SK-N-SH (cell line): Measurements from ENCODE around the gene UGT1A7. TPM values are rescaled to one million over a fixed set of nuclear protein-coding genes. Genes with fewer than 3 reads are reported as not detected.

Source experiments
- CTCF ChIA-PET: fragments of 300-600, 350-600 bp; formaldehyde crosslinking; extraction: SDS; loops from one replicate; lab custom pipeline; 2021; lab: Yijun Ruan, JAX
- POLR2A ChIA-PET: fragments of 350-600 bp; sonication (Branson Sonifier 250); formaldehyde crosslinking; extraction: SDS; loops from one replicate; lab custom pipeline; 2020; ENCODE audit warnings: antibody characterized with exemption, inconsistent platforms; lab: Yijun Ruan, JAX
- DNase-seq: peaks from one replicate; pipeline ENCODE4 v3.0.0; 2012
- H2AFZ ChIP-seq: fragments of 200-600 bp; sonication (generic); 2 replicates; pipeline ENCODE4 v1.8.1; 2016; ENCODE audit warnings: antibody characterized with exemption, mild to moderate bottlenecking, low read depth
- H3F3A ChIP-seq: fragments of 200-600 bp; sonication (generic); replicated peaks from 2 replicates; pipeline ENCODE3; 2016; ENCODE audit warnings: antibody characterized with exemption, mild to moderate bottlenecking; ENCODE audit not compliant: insufficient read depth
- H3K27ac ChIP-seq, 2 experiments: fragments of 200-500 bp in 1 of 2; fragments of 200-600 bp in 1 of 2; sonication (Bioruptor generic) in 1 of 2; sonication (generic), shearing (Covaris generic) in 1 of 2; 2 replicates each; pipeline versions ENCODE4 v1.5.1 to v1.6.1; 2014 to 2016; ENCODE audit warnings: low read depth in 2 of 2, inconsistent platforms in 1 of 2, low read length in 1 of 2, mild to moderate bottlenecking in 1 of 2, mixed read lengths in 1 of 2
- H3K27me3 ChIP-seq: fragments of 200-600 bp; sonication (generic), shearing (Covaris generic); 2 replicates; pipeline ENCODE4 v1.6.1; 2016; ENCODE audit warnings: mixed run types; ENCODE audit not compliant: insufficient read depth
- H3K36me3 ChIP-seq, 2 experiments: fragments of 200-500 bp in 1 of 2; fragments of 200-600 bp in 1 of 2; sonication (Bioruptor generic) in 1 of 2; sonication (generic) in 1 of 2; replicated peaks in 1 of 2; 2 replicates each; pipeline versions ENCODE3 to v1.5.1; 2014 to 2016; ENCODE audit warnings: low read length in 1 of 2, mild to moderate bottlenecking in 1 of 2; ENCODE audit not compliant: insufficient read depth in 2 of 2, control insufficient read depth in 1 of 2
- H3K4me1 ChIP-seq, 2 experiments: fragments of 200-500 bp in 1 of 2; fragments of 200-600 bp in 1 of 2; sonication (Bioruptor generic) in 1 of 2; sonication (generic), shearing (Covaris generic) in 1 of 2; 2 replicates each; pipeline versions ENCODE4 v1.5.1 to v1.6.1; 2014 to 2016; ENCODE audit warnings: low read depth in 1 of 2, low read length in 1 of 2, mixed run types in 1 of 2; ENCODE audit not compliant: insufficient read depth in 2 of 2, control insufficient read depth in 1 of 2
- H3K4me2 ChIP-seq: fragments of 200-600 bp; sonication (generic), shearing (Covaris generic); 2 replicates; pipeline ENCODE4 v1.6.1; 2017; ENCODE audit warnings: mixed run types
- H3K4me3 ChIP-seq, 2 experiments: fragments of 200-500 bp in 1 of 2; fragments of 200-600 bp in 1 of 2; sonication (Bioruptor generic) in 1 of 2; sonication (generic), shearing (Covaris generic) in 1 of 2; 2 replicates each; pipeline versions ENCODE4 v1.5.1 to v1.8.1; 2014 to 2016; ENCODE audit warnings: low read depth in 2 of 2, inconsistent platforms in 1 of 2, low read length in 1 of 2, mild to moderate bottlenecking in 1 of 2, mixed read lengths in 1 of 2, moderate library complexity in 1 of 2
- H3K79me2 ChIP-seq: fragments of 200-600 bp; sonication (generic); 2 replicates; pipeline ENCODE4 v1.8.1; 2017; ENCODE audit warnings: mild to moderate bottlenecking; ENCODE audit not compliant: insufficient read depth
- H3K9ac ChIP-seq: fragments of 200-600 bp; sonication (generic); 2 replicates; pipeline ENCODE4 v1.6.1; 2017; ENCODE audit warnings: mixed run types
- H3K9me2 ChIP-seq: fragments of 200-600 bp; sonication (generic); 2 replicates; pipeline ENCODE4 v1.6.1; 2017; ENCODE audit warnings: mixed run types
- H3K9me3 ChIP-seq: fragments of 200-600 bp; sonication (generic); 2 replicates; pipeline ENCODE4 v1.6.1; 2017; ENCODE audit warnings: mixed run types, mild to moderate bottlenecking, moderate library complexity
- H4K20me1 ChIP-seq: fragments of 200-600 bp; sonication (generic); 2 replicates; pipeline ENCODE4 v1.6.1; 2017; ENCODE audit warnings: mild to moderate bottlenecking, mixed run types; ENCODE audit not compliant: insufficient read depth
- ELF1 ChIP-seq: IDR thresholded peaks from 2 replicates; pipeline ENCODE4 v1.4.0; 2012
- EP300 ChIP-seq, 2 experiments: IDR thresholded peaks; 2 replicates each; pipeline versions ENCODE4 v1.4.0 to v1.6.1; 2012; ENCODE audit warnings: borderline replicate concordance in 1 of 2, low read depth in 1 of 2, low read length in 1 of 2
- FOSL2 ChIP-seq: IDR thresholded peaks from 2 replicates; pipeline ENCODE4 v1.4.0; 2012; ENCODE audit warnings: low read depth, mild to moderate bottlenecking, moderate library complexity, borderline replicate concordance
- GABPA ChIP-seq: IDR thresholded peaks from 2 replicates; pipeline ENCODE4 v1.4.0; 2012; ENCODE audit warnings: low read depth, mild to moderate bottlenecking
- GATA2 ChIP-seq: sonication (generic); formaldehyde crosslinking; IDR thresholded peaks from 2 replicates; pipeline ENCODE4 v1.5.0; 2020; ENCODE audit warnings: mild to moderate bottlenecking, missing genetic modification reagents
- MAX ChIP-seq: IDR thresholded peaks from 2 replicates; pipeline ENCODE4 v1.4.0; 2012; ENCODE audit warnings: low read depth
- MEF2A ChIP-seq: IDR thresholded peaks from 2 replicates; pipeline ENCODE4 v1.4.0; 2012; ENCODE audit warnings: low read depth, borderline replicate concordance
- NFIC ChIP-seq: IDR thresholded peaks from 2 replicates; pipeline ENCODE4 v1.4.0; 2012; ENCODE audit warnings: borderline replicate concordance
- PBX3 ChIP-seq: IDR thresholded peaks from 2 replicates; pipeline ENCODE4; 2012
- RAD21 ChIP-seq: IDR thresholded peaks from 2 replicates; pipeline ENCODE4 v1.6.1; 2012; ENCODE audit warnings: mild to moderate bottlenecking, low read length
- RCOR1 ChIP-seq: fragments of 150-350 bp; IDR thresholded peaks from 2 replicates; pipeline ENCODE4 v1.6.1; 2017; ENCODE audit warnings: antibody characterized with exemption, low read length
- RFX5 ChIP-seq: IDR thresholded peaks from 2 replicates; pipeline ENCODE4 v1.6.1; 2012; ENCODE audit warnings: mild to moderate bottlenecking, improper control_type of control experiment, low read length
- SIN3A ChIP-seq: IDR thresholded peaks from 2 replicates; pipeline ENCODE4 v1.6.1; 2012; ENCODE audit warnings: low read depth, mild to moderate bottlenecking, low read length, moderate library complexity, borderline replicate concordance
- TAF1 ChIP-seq: IDR thresholded peaks from 2 replicates; pipeline ENCODE4 v1.6.1; 2012; ENCODE audit warnings: low read depth, mild to moderate bottlenecking, low read length, moderate library complexity, borderline replicate concordance
- TEAD4 ChIP-seq: IDR thresholded peaks from 2 replicates; pipeline ENCODE4 v1.4.0; 2012; ENCODE audit warnings: mild to moderate bottlenecking, borderline replicate concordance; ENCODE audit not compliant: insufficient read depth
- YY1 ChIP-seq: IDR thresholded peaks from 2 replicates; pipeline ENCODE4 v1.4.0; 2012; ENCODE audit warnings: low read depth, mild to moderate bottlenecking
- WGBS: methylation state at CpG from one replicate; pipeline ENCODE4 v1.1.6; 2017; ENCODE audit warnings: low lambda C conversion rate; 5-methylcytosine and 5-hydroxymethylcytosine counted together
- polyA plus RNA-seq, 3 experiments: library from polyadenylated mRNA; depleted of rRNA; stranded (reverse); fragments of >200 nt; gene quantifications; 2 replicates each; pipeline ENCODE4 v1.2.3, GENCODE V29; 2012
- TF ChIP-seq, protein P1 (sequence below): fragments of 150-350 bp; IDR thresholded peaks from 2 replicates; pipeline ENCODE4 v1.6.1; 2016; ENCODE audit warnings: mild to moderate bottlenecking, low read depth, low read length
- TF ChIP-seq, protein P2 (sequence below): fragments of 200-600 bp; sonication (generic); IDR thresholded peaks from 2 replicates; pipeline ENCODE4 v1.6.1; 2017; ENCODE audit warnings: antibody characterized with exemption, mild to moderate bottlenecking, moderate library complexity

Gene UGT1A7
- polyA plus RNA-seq, 1 of the 3 experiments (the other 2 are of a cell fraction) = not detected

GRCh38 chr2:233746475-233747282 is 65.0 kb downstream of the UGT1A7 start:
- CTCF ChIA-PET = interaction anchor here (1.9 kb wide), 1 partner anchor 35 kb away, joined by 6 read pairs; no protein-coding TSS in a partner anchor
- no peaks in the 10 kb centered on the region for H3K4me1 ChIP-seq
- no peak overlapping the region for H3K27ac ChIP-seq
- H3K27me3 ChIP-seq = no peaks in the 10 kb centered on the region; the same call in 1 of the 2 replicates
- no peaks in the 10 kb centered on the region for H4K20me1 ChIP-seq
- no peak overlapping the region for H3K4me3 ChIP-seq
- no peaks in the 10 kb centered on the region for H3K9me2 ChIP-seq
- WGBS = 53% methylated on average over 10 of the region's 10 CpGs
- DNase-seq = no peak
- no peaks in the 10 kb centered on the region for H3K36me3 ChIP-seq
- no peak for TF ChIP-seq RCOR1
- no peak for TF ChIP-seq GATA2 (CRISPR knock-in tag)
- TF ChIP-seq TEAD4 = no peak
- no peak for TF ChIP-seq EP300 (IDR thresholded peaks at IDR 0.05; ENCODE audit: borderline replicate concordance in 1 of 2, low read depth in 1 of 2, low read length in 1 of 2)
- TF ChIP-seq, protein P1, sequence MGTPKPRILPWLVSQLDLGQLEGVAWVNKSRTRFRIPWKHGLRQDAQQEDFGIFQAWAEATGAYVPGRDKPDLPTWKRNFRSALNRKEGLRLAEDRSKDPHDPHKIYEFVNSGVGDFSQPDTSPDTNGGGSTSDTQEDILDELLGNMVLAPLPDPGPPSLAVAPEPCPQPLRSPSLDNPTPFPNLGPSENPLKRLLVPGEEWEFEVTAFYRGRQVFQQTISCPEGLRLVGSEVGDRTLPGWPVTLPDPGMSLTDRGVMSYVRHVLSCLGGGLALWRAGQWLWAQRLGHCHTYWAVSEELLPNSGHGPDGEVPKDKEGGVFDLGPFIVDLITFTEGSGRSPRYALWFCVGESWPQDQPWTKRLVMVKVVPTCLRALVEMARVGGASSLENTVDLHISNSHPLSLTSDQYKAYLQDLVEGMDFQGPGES = no peak
- TF ChIP-seq, protein P2, sequence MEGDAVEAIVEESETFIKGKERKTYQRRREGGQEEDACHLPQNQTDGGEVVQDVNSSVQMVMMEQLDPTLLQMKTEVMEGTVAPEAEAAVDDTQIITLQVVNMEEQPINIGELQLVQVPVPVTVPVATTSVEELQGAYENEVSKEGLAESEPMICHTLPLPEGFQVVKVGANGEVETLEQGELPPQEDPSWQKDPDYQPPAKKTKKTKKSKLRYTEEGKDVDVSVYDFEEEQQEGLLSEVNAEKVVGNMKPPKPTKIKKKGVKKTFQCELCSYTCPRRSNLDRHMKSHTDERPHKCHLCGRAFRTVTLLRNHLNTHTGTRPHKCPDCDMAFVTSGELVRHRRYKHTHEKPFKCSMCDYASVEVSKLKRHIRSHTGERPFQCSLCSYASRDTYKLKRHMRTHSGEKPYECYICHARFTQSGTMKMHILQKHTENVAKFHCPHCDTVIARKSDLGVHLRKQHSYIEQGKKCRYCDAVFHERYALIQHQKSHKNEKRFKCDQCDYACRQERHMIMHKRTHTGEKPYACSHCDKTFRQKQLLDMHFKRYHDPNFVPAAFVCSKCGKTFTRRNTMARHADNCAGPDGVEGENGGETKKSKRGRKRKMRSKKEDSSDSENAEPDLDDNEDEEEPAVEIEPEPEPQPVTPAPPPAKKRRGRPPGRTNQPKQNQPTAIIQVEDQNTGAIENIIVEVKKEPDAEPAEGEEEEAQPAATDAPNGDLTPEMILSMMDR = no peak
- no peak for TF ChIP-seq PBX3
- no peak for TF ChIP-seq MAX
- TF ChIP-seq, all 33 proteins: peak for 0
- Histone ChIP-seq H3K9ac (no peak overlapping the region), H3K79me2 (no peaks in the 10 kb centered on the region), H3K4me2 (no peak overlapping the region), H2AFZ (no peak overlapping the region), H3K9me3 (no peaks in the 10 kb centered on the region), H3F3A (no peaks in the 10 kb centered on the region)
- POLR2A ChIA-PET = no interaction called here

DNA sequence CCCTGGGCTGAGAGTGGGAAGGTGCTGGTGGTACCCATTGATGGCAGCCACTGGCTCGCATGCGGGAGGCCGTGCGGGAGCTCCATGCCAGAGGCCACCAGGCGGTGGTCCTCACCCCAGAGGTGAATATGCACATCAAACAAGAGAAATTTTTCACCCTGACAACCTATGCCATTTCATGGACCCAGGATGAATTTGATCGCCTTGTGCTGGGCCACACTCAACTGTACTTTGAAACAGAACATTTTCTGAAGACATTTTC is 65.5 kb downstream of the UGT1A7 start:
- H3K4me3 ChIP-seq = no peak overlapping the region
- no peaks in the 10 kb centered on the region for H3K79me2 ChIP-seq
- DNase-seq = no peak
- POLR2A ChIA-PET = no interaction called here
- H3K9me2 ChIP-seq = no peaks in the 10 kb centered on the region
- no peak overlapping the region for H3K27ac ChIP-seq
- H3K4me1 ChIP-seq = no peaks in the 10 kb centered on the region
- H3F3A ChIP-seq = no peaks in the 10 kb centered on the region
- H3K4me2 ChIP-seq = no peak overlapping the region
- TF ChIP-seq RFX5 = no peak
- TF ChIP-seq YY1 = no peak
- TF ChIP-seq EP300 (IDR thresholded peaks at IDR 0.05; ENCODE audit: borderline replicate concordance in 1 of 2, low read depth in 1 of 2, low read length in 1 of 2) = no peak
- no peak for TF ChIP-seq ELF1
- TF ChIP-seq MEF2A = no peak
- TF ChIP-seq, protein P1 = no peak
- no peak for TF ChIP-seq NFIC
- TF ChIP-seq FOSL2 = no peak
- no peak for TF ChIP-seq RAD21
- no peak for TF ChIP-seq SIN3A
- TF ChIP-seq TAF1 = no peak
- TF ChIP-seq PBX3 = no peak
- no peak for TF ChIP-seq GABPA
- H4K20me1 ChIP-seq = no peaks in the 10 kb centered on the region
- no peaks in the 10 kb centered on the region for H3K9me3 ChIP-seq
- no peaks in the 10 kb centered on the region for H3K36me3 ChIP-seq
- H3K27me3 ChIP-seq = no peaks in the 10 kb centered on the region; the same call in 1 of the 2 replicates
- H2AFZ ChIP-seq = no peak overlapping the region
- 63% methylated on average over 2 of the region's 6 CpGs for WGBS
- no peak overlapping the region for H3K9ac ChIP-seq
- CTCF ChIA-PET = interaction anchor here (1.9 kb wide), 1 partner anchor 36 kb away, joined by 6 read pairs; no protein-coding TSS in a partner anchor
